Measurements from ENCODE around the gene RANBP9. TPM values are rescaled to one million over a fixed set of nuclear protein-coding genes. Genes with fewer than 3 reads are reported as not detected.
A peak's percentile ranks its signal among the peaks of the same experiment; 100 is the strongest.

RANBP9 gene
- polyA plus RNA-seq, 3 donors: 1.8 to 26.1 (median 2.0) TPM

- Histone ChIP-seq H4K20me1 (ENCODE audit: insufficient read depth, low read length) (no peaks in the 10 kb centered on the region), H3K27me3 (ENCODE audit: control insufficient read depth in 2 of 2, insufficient read depth in 2 of 2, low read length in 2 of 2) (no peaks in the 10 kb centered on the region), H3K9me3 (replicated peaks in 1 of 2; ENCODE audit: control insufficient read depth in 1 of 2, insufficient read depth in 1 of 2, low read length in 2 of 2) (no peaks in the 10 kb centered on the region), H3K4me3 (replicated peaks in 1 of 3; ENCODE audit: low read depth in 2 of 3, low read length in 3 of 3) (no peak overlapping the region), H3K4me2 (replicated peaks; ENCODE audit: extremely low read depth, low read length, poor library complexity, severe bottlenecking) (no peak overlapping the region), H3K4me1 (ENCODE audit: control insufficient read depth in 1 of 2, insufficient read depth in 2 of 2, low read length in 2 of 2) (peaks cover 24 to 27% of the 10 kb centered on the region in 2 donors), H3K9ac (ENCODE audit: insufficient read depth, low read length, poor library complexity, severe bottlenecking) (no peak overlapping the region), H3K79me2 (ENCODE audit: insufficient read depth, low read length) (peaks cover 14% of the 10 kb centered on the region), H3K27ac (ENCODE audit: low read depth in 1 of 2, low read length in 2 of 2) (peak overlapping the region in 1 of 2 donors; percentile 15), H2AFZ (ENCODE audit: insufficient read depth, low read depth, low read length, poor library complexity, severe bottlenecking) (no peak overlapping the region), H3K36me3 (replicated peaks in 1 of 2; ENCODE audit: control insufficient read depth in 1 of 2, insufficient read depth in 2 of 2, low read length in 2 of 2) (peaks cover 21 to 64% of the 10 kb centered on the region in 2 donors)
- WGBS (ENCODE audit: insufficient coverage): no CpG with 5 or more reads among the region's 5 CpGs
- Mint-ChIP-seq H3K36me3 (peaks cover 28 to 45% of the 10 kb centered on the region in 2 donors), H3K27me3 (ENCODE audit: low read depth in 3 of 3) (no peaks in the 10 kb centered on the region), H3K9me3 (no peaks in the 10 kb centered on the region), H3K27ac (peak overlapping the region in 1 of 7 donors; percentile 38), H3K4me1 (peaks cover 31% of the 10 kb centered on the region), H3K4me3 (no peak overlapping the region)
- no peak for TF ChIP-seq CTCF (IDR thresholded peaks at IDR 0.05)
- DNase-seq: no peak
- intact Hi-C loops (cut with micrococcal nuclease): no loop called here
Observed at GRCh38 chr6:13641315-13641714, 70.3 kb downstream of the RANBP9 start.

- Histone ChIP-seq H3K4me2 (replicated peaks; ENCODE audit: extremely low read depth, low read length, poor library complexity, severe bottlenecking) (no peak overlapping the region), H3K4me3 (replicated peaks in 1 of 3; ENCODE audit: low read depth in 2 of 3, low read length in 3 of 3) (no peak overlapping the region), H3K9ac (ENCODE audit: insufficient read depth, low read length, poor library complexity, severe bottlenecking) (no peak overlapping the region), H3K27me3 (ENCODE audit: control insufficient read depth in 2 of 2, insufficient read depth in 2 of 2, low read length in 2 of 2) (no peaks in the 10 kb centered on the region), H3K4me1 (ENCODE audit: control insufficient read depth in 1 of 2, insufficient read depth in 2 of 2, low read length in 2 of 2) (peaks cover 30 to 34% of the 10 kb centered on the region in 2 donors), H4K20me1 (ENCODE audit: insufficient read depth, low read length) (peaks cover 5% of the 10 kb centered on the region), H3K79me2 (ENCODE audit: insufficient read depth, low read length) (peaks cover 13% of the 10 kb centered on the region), H3K27ac (ENCODE audit: low read depth in 1 of 2, low read length in 2 of 2) (peak overlapping the region; percentile 41 to 67), H2AFZ (ENCODE audit: insufficient read depth, low read depth, low read length, poor library complexity, severe bottlenecking) (no peak overlapping the region), H3K36me3 (replicated peaks in 1 of 2; ENCODE audit: control insufficient read depth in 1 of 2, insufficient read depth in 2 of 2, low read length in 2 of 2) (peaks cover 16 to 58% of the 10 kb centered on the region in 2 donors), H3K9me3 (replicated peaks in 1 of 2; ENCODE audit: control insufficient read depth in 1 of 2, insufficient read depth in 1 of 2, low read length in 2 of 2) (no peaks in the 10 kb centered on the region)
- H3K4me3 Mint-ChIP-seq: peak overlapping the region in 1 of 2 donors; percentile 53
- intact Hi-C loops (cut with micrococcal nuclease): no loop called here
- peaks cover 37% of the 10 kb centered on the region for H3K4me1 Mint-ChIP-seq
- no CpG with 5 or more reads among the region's 4 CpGs for WGBS (ENCODE audit: insufficient coverage)
- TF ChIP-seq CTCF (IDR thresholded peaks at IDR 0.05): no peak
- peak overlapping the region; percentile 10 to 88 (median 80) for H3K27ac Mint-ChIP-seq
- peaks cover 0 to 1% (median 0%) of the 10 kb centered on the region in 3 donors for H3K27me3 Mint-ChIP-seq (ENCODE audit: low read depth in 3 of 3)
- H3K36me3 Mint-ChIP-seq: peaks cover 38 to 47% of the 10 kb centered on the region in 2 donors
- peak; percentile 7 to 30 (median 25) for DNase-seq
- no peaks in the 10 kb centered on the region for H3K9me3 Mint-ChIP-seq
Observed at GRCh38 chr6:13638626-13639025, 73.0 kb downstream of the RANBP9 start.

Measured in CD14-positive monocyte (primary cell).